Lower leg skin (tissue), 4 donors: ENCODE data around the gene ALPG. TPM values are rescaled to one million over a fixed set of nuclear protein-coding genes. Genes with fewer than 3 reads are reported as not detected.
"Not testable (repeated sequence)": the region's sequence is repeated elsewhere in the genome, so short reads cannot be mapped to it uniquely, and the experiment has no call there.

Source experiments
- DNase-seq, 2 donors: peaks; one replicate each; pipeline ENCODE4 v3.0.0-alpha.2; 2019; ENCODE audit warnings: low spot score in 2 of 2
- H3K4me3 ChIP-seq: fragments of 200-600 bp; sonication (generic); 2 replicates; pipeline ENCODE4 v1.5.1; 2017; ENCODE audit warnings: mild to moderate bottlenecking, low read depth; ENCODE audit not compliant: poor library complexity, severe bottlenecking
- POLR2A ChIP-seq, 2 donors: fragments of 450-650 bp; IDR thresholded peaks; one replicate each; pipeline ENCODE4 v1.6.1; 2016 to 2017; ENCODE audit warnings: antibody characterized with exemption in 2 of 2, mild to moderate bottlenecking in 1 of 2, moderate library complexity in 1 of 2
- WGBS, 2 donors: methylation state at CpG; one replicate each; pipeline ENCODE4 v1.1.5; 2018; 5-methylcytosine and 5-hydroxymethylcytosine counted together
- intact Hi-C: fragments of 100-400 bp; cut with DNase I; formaldehyde crosslinking; loops from one replicate; pipeline ENCODE4 v1.15.0; 2023; ENCODE audit warnings: low total_unique reads
- total RNA-seq, 4 donors: library from RNA; depleted of rRNA; stranded (reverse); fragments of >200 nt; gene quantifications; one replicate each; pipeline ENCODE4 v1.1.0, GENCODE V29; 2016
- TF ChIP-seq, protein P1 (sequence below), 3 donors: fragments of 450-650 bp; IDR thresholded peaks; one replicate each; pipeline ENCODE4 v1.5.1; 2016; ENCODE audit warnings: antibody characterized with exemption in 3 of 3, mild to moderate bottlenecking in 3 of 3, moderate library complexity in 2 of 3

Gene ALPG
- total RNA-seq, 4 donors from 2014 or later = not detected

GRCh38 chr2:232449964-232450363 lies 43.3 kb downstream of the ALPG start:
- 68 to 73% methylated on average over 11 to 12 of the region's 12 CpGs for WGBS, 2 donors
- intact Hi-C loops = no loop called here

DNA sequence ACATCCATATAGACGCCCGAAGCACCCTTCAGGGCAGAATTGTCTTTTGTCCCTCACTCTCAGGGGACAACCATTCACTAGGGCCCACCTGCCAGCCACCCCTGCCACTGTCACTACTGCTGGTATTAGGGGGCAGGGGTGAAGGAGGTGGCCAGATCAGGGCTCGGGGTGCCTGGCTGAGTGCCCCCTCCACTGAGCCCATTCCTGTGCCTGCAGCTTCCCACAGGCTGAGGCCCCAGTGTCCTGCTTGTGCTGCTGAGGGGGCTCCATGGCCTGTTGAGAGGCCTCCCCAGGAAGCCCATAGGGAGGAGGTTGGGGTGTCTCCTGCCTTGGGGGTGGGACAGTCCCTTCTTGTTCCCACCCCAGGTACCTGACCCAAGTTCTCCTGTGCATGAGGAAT lies 45.0 kb downstream of the ALPG start:
- intact Hi-C loops, H3K4me3 ChIP-seq: not testable (repeated sequence)
- DNase-seq = peak in 1 of 2 donors; percentile 58
- WGBS, 2 donors = 91 to 94% methylated on average over 3 of the region's 3 CpGs

More at GRCh38 chr2:232449964-232450363, 43.3 kb downstream of the ALPG start:
- DNase-seq = peak in 1 of 2 donors; percentile 83
- TF ChIP-seq, protein P1, sequence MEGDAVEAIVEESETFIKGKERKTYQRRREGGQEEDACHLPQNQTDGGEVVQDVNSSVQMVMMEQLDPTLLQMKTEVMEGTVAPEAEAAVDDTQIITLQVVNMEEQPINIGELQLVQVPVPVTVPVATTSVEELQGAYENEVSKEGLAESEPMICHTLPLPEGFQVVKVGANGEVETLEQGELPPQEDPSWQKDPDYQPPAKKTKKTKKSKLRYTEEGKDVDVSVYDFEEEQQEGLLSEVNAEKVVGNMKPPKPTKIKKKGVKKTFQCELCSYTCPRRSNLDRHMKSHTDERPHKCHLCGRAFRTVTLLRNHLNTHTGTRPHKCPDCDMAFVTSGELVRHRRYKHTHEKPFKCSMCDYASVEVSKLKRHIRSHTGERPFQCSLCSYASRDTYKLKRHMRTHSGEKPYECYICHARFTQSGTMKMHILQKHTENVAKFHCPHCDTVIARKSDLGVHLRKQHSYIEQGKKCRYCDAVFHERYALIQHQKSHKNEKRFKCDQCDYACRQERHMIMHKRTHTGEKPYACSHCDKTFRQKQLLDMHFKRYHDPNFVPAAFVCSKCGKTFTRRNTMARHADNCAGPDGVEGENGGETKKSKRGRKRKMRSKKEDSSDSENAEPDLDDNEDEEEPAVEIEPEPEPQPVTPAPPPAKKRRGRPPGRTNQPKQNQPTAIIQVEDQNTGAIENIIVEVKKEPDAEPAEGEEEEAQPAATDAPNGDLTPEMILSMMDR (IDR thresholded peaks at IDR 0.05) = no peak
- no peak for TF ChIP-seq POLR2A (IDR thresholded peaks at IDR 0.05)
- H3K4me3 ChIP-seq = no peak overlapping the region

- intact Hi-C loops = no loop called here
- WGBS, 2 donors = 81 to 89% methylated on average over 9 of the region's 9 CpGs
- H3K4me3 ChIP-seq = no peak overlapping the region
- peak in 1 of 2 donors; percentile 63 for DNase-seq
- TF ChIP-seq, protein P1 (IDR thresholded peaks at IDR 0.05) = no peak
- TF ChIP-seq POLR2A (IDR thresholded peaks at IDR 0.05) = no peak
Measured at GRCh38 chr2:232454630-232455029, 48.0 kb downstream of the ALPG start.

DNA sequence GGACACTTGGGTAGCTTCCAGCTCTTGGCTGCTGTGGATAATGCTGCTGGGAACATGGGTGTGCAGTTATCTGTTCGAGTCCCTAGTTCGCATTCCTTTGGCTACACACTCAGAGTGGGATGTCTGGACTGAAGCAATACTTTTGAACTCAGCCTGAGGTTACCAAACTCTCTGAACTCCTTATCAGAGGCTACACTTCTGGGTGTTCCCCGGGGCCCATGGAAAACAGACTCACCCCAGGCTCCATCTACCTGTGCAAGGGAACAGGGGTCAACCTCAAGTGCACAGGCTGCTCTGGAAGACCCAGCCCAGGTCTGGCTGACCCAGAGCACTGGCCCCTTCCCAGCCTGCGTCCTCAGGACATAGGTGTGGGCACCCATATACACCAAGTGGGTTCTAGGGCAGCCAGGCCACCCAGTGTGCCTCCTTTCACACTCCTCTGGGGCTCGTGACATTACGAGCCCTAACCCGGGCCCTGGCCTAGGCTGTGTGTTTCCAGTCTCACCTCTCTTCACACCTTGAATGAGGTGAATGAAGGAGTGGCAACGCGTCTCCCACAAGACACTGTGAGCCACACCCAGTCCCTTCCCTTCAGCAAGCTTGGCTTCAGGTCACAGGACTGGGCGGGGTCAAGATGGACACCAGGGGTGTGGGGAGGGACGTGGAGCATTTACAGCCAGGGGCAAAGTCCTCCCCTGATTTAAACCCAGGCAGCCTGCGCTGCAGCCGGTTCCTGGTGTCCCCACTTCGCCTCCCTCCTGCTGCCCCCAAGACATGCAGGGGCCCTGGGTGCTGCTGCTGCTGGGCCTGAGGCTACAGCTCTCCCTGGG lies 49.0 kb downstream of the ALPG start, which contains the start of gene ALPI:
Gene ALPI, plus strand, starts transcription at position 728 of the 830 bp plus-strand sequence. Its CDS starts 47 bp downstream, at position 775.
- H3K4me3 ChIP-seq = no peak within 1 kb of the TSS
- WGBS, 2 donors = 76 to 78% methylated on average over 13 to 14 of the region's 14 CpGs
- intact Hi-C loops = no loop called here
- no peak for TF ChIP-seq POLR2A (IDR thresholded peaks at IDR 0.05)
- TF ChIP-seq, protein P1 (IDR thresholded peaks at IDR 0.05) = no peak
- DNase-seq = peak in 1 of 2 donors; percentile 73

- TF ChIP-seq POLR2A (IDR thresholded peaks at IDR 0.05) = no peak
- TF ChIP-seq, protein P1 (IDR thresholded peaks at IDR 0.05) = no peak
- intact Hi-C loops = no loop called here
- no peak overlapping the region for H3K4me3 ChIP-seq
- DNase-seq = peak in 1 of 2 donors; percentile 70
- 87 to 92% methylated on average over 23 to 27 of the region's 27 CpGs for WGBS, 2 donors
Measured at GRCh38 chr2:232456296-232457120, 49.9 kb downstream of the ALPG start.
